Activated naive CD4-positive, alpha-beta T cell treated with Interleukin-2 at 50 U/mL for 16 hours (primary cell): Measurements from ENCODE around the gene CCDC69.
A peak's percentile ranks its signal among the peaks of the same experiment; 100 is the strongest.
"Not testable (repeated sequence)": the region's sequence is repeated elsewhere in the genome, so short reads cannot be mapped to it uniquely, and the experiment has no call there.

Experiments used
- DNase-seq: peaks from one replicate; pipeline ENCODE4 v3.0.0-alpha.2; 2020

CCDC69 gene

DNA sequence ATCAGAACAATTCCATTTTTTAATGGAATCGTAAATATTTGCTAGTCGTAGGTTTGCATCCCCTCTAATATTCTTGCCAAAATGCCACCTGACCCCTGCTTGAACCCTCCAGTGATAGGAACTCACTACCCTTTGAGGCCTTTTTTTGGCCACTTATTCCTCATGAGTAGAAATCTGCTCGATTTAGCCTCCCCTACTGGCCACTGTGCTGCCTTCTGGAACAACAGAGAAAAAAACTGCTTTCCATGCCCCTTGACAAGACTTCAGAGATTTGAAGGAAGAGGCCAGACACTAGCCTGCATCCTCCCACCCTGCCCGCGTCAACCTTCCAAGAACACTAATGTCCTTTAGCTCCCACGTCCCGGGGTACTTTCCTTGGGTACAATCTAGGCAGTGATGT, 4.1 kb downstream of the CCDC69 start:
- no peak for DNase-seq

GRCh38 chr5:151219138-151219537, 4.8 kb downstream of the CCDC69 start:
- DNase-seq, result no peak

- DNase-seq, result no peak
Observed at GRCh38 chr5:151218177-151218576, 5.7 kb downstream of the CCDC69 start.

- DNase-seq, result no peak
Observed at GRCh38 chr5:151216781-151217180, 7.1 kb downstream of the CCDC69 start.

GRCh38 chr5:151215546-151215880, 8.4 kb downstream of the CCDC69 start:
- no peak for DNase-seq

GRCh38 chr5:151214614-151215545, 9.0 kb downstream of the CCDC69 start:
- DNase-seq, result no peak

- peak; percentile 83 for DNase-seq
Observed at GRCh38 chr5:151213803-151214613, 9.9 kb downstream of the CCDC69 start.

DNA sequence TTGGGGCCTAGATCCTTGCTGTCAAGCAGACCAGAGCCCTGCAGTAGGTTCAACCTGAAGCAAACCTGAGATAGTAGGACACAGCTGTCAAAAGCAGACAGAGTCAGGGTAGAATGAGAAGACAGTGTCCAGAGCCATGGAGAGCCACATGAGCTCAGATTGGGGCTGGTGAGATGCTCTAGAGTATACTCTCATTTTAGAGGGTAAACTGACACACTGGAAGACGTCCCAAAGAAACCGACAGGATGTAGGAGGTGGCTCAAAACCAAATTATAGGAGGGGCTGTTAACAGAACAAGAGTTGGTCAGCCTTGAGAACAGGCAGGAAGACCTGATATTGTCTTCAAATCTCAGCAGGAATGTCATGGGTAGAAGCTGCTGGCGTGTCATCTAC, 11.5 kb downstream of the CCDC69 start:
- DNase-seq, result no peak

- no peak for DNase-seq
Observed at GRCh38 chr5:151208481-151208914, 15.4 kb downstream of the CCDC69 start.

DNA sequence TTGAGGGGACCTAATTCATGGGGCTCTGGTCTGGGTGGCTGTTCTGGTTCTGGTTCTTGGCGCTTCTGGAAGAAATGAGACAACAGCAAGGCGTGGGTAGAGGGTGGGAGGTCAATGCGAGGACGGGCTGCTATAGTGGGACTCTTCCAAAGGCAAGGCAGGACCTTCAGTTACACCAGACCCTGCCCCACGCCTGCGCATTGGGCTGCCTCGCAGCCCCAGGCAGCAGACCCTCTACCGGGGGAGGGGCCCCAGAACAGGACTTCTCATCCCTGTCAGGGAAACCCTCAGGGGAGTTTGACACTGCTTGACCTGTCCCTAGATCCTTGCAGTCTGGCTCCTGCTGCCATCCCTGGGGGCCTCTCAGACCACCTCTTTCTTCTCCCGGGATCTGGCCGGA, 18.5 kb downstream of the CCDC69 start:
- no peak for DNase-seq

- no peak for DNase-seq
Observed at GRCh38 chr5:151204051-151204450, 19.8 kb downstream of the CCDC69 start.

DNA sequence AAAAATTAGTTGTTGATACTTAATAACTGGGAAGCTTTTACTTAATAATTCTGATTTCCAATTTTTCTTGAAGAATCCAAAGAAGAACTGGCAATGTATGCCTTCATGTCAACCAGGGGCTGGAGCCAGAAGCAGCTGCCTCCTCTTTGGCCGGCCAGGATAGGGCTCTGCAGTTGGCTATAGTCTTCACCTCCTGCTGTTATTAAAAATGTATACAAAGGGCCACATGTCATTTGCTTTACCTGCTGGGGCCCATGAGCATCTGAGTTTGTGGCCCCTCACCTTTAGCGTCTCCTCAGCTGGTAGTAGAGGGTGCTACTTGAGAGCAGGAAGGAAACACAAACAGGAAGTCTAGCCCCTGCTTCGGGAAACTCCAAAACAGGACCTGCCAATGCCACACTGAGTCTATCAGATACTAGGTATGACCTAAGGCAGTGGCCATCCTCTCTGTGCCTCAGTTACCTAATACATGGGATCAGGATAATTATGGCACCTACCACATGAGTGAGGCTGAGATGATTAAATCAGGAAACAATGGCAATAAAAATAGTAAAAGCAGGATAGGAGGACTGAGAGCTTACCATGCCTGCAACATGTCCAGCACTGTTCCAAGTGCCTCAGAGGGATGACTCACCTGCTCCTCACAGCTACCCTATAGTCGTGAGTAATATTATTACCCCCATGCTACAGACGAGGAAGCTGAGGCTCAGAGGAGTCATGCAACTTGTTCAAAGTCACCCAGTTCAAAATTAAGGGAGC, 21.3 kb downstream of the CCDC69 start:
- DNase-seq, result peak; percentile 56

GRCh38 chr5:151200913-151201595, 22.8 kb downstream of the CCDC69 start:
- no peak for DNase-seq

- no peak for DNase-seq
Observed at GRCh38 chr5:151199581-151200185, 24.2 kb downstream of the CCDC69 start.

- DNase-seq, result no peak
Observed at GRCh38 chr5:151198861-151199260, 25.0 kb downstream of the CCDC69 start.

DNA sequence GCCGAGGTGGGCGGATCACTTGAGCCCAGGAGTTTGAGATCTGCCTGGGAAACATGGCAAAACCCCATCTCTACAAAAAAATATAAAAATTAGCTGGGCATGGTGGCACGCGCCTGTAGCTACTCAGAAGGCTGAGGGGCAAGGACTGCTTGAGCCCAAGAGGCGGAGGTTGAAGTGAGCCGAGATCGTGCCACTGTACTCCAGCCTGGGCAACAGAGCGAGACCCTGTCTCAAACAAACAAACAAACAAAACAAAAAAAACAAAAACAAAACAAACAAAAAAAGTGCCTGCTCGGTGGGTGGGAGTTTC, 26.6 kb downstream of the CCDC69 start:
- not testable (repeated sequence) for DNase-seq

- no peak for DNase-seq
Observed at GRCh38 chr5:151196556-151197290, 27.2 kb downstream of the CCDC69 start.

DNA sequence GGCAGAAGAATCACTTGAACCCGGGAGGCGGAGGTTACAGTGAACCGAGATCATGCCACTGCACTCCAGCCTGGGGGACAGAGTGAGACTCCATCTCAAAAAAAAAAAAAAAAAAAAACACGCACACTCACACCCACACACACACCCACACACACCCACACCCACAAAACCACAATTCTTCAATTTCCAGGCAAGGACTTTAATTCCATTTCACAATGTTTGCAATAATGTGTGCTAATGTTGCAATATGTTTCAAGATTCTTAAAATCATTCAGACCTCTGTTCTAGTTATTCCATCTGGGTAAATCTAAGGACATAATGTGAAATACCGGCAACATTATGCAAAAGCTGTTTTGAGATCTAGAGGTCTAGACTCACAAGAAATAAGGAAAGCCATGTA, 28.3 kb downstream of the CCDC69 start:
- peak; percentile 28 for DNase-seq

- DNase-seq, result no peak
Observed at GRCh38 chr5:151192626-151193025, 31.3 kb downstream of the CCDC69 start.

GRCh38 chr5:151191661-151192060, 32.2 kb downstream of the CCDC69 start:
- DNase-seq, result no peak

GRCh38 chr5:151189151-151189550, 34.7 kb downstream of the CCDC69 start:
- no peak for DNase-seq

- DNase-seq, result no peak
Observed at GRCh38 chr5:151186538-151186937, 37.4 kb downstream of the CCDC69 start.
